ENCODE measurements around the gene RASAL3.

DNA sequence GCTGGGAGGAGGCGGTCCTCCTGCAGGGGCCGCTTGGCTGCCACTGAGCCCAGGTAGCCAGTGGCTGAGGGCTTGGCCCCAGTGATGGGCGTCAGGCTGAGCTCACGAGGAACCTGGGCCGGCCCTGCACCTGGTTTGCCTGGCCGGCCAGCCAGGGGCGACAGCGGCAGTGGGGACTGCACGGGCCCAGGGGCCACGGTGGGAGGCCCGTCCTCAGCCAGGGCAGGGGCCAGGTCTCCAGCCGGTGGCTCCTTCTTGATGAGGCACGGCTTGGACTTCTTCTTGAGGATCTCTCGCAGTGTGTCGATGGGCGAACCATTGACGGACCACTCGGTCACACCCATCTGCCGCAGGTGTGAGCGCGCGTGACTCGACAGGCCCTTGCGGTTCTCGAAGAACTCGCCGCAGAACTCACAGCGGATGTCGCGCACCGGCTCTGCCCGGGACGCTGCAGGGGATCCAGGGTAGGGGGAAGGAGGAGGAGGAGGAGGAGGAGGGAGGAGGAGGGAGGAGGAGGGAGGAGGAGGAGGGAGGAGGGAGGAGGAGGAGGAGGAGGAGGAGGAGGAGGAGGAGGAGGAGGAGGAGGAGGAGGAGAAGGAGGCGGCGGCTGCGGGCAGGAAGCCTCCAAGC, 38.9 kb downstream of the RASAL3 start:
- TF ChIP-seq REST (IDR thresholded peaks at IDR 0.05) (no peak), RAD21 (IDR thresholded peaks at IDR 0.05) (no peak)
